Measurements from ENCODE around the gene NTNG1. TPM values are rescaled to one million over a fixed set of nuclear protein-coding genes. Genes with fewer than 3 reads are reported as not detected.

NTNG1 gene
- total and polyA plus RNA-seq, 2 of the 8 experiments (the other 6 are each of a cell fraction or from before 2014, with no cell fraction given): 1.2 to 4.1 TPM

- Histone ChIP-seq H2AFZ (ENCODE audit: low read length) (no peak overlapping the region), H4K91ac (replicated peaks; ENCODE audit: insufficient read length, low read length) (no peak overlapping the region), H2BK5ac (ENCODE audit: low read depth, low read length) (no peak overlapping the region), H2BK15ac (ENCODE audit: low read length) (no peak overlapping the region), H3K79me1 (ENCODE audit: low read depth, low read length) (no peaks in the 10 kb centered on the region), H3K4me1 (replicated peaks in 1 of 4; ENCODE audit: control insufficient read depth in 3 of 4, insufficient read depth in 4 of 4, low read length in 3 of 4) (peaks cover 0 to 2% (median 1%) of the 10 kb centered on the region in 4 experiments; a peak in 1 of 7 replicates), H2BK12ac (ENCODE audit: low read depth, low read length) (no peak overlapping the region), H3K27me3 (replicated peaks in 1 of 4; ENCODE audit: control insufficient read depth in 3 of 4, extremely low read depth in 1 of 4, insufficient read depth in 3 of 4, low read length in 3 of 4) (no peaks in the 10 kb centered on the region), H3K36me3 (ENCODE audit: control insufficient read depth in 2 of 4, insufficient read depth in 4 of 4, low read length in 3 of 4) (no peaks in the 10 kb centered on the region), H3K4me2 (ENCODE audit: insufficient read depth in 1 of 2, low read depth in 2 of 2, low read length in 2 of 2) (no peak overlapping the region), H4K5ac (ENCODE audit: insufficient read length, low read depth, low read length) (no peak overlapping the region), H2BK20ac (ENCODE audit: low read length) (no peak overlapping the region), H3K79me2 (ENCODE audit: control insufficient read depth in 1 of 2, insufficient read depth in 2 of 2, low read length in 2 of 2) (no peaks in the 10 kb centered on the region), H4K8ac (ENCODE audit: extremely low read depth, insufficient read depth, low read length) (no peak overlapping the region), H3K23me2 (ENCODE audit: low read depth, low read length) (no peaks in the 10 kb centered on the region), H3K14ac (ENCODE audit: insufficient read length) (no peak overlapping the region), H3K23ac (ENCODE audit: insufficient read length) (no peak overlapping the region), H3K4me3 (ENCODE audit: extremely low read depth in 1 of 4, insufficient read depth in 2 of 4, low read depth in 3 of 4, low read length in 4 of 4) (no peak overlapping the region), H3K56ac (replicated peaks; ENCODE audit: insufficient read length, low read depth, low read length) (no peak overlapping the region), H3K4ac (replicated peaks; ENCODE audit: insufficient read length, low read depth, low read length) (no peak overlapping the region), H3K18ac (ENCODE audit: extremely low read depth, low read length) (no peak overlapping the region), H2AK5ac (ENCODE audit: low read depth, low read length) (no peak overlapping the region), H3K27ac (ENCODE audit: low read depth, low read length) (no peak overlapping the region), H3K9ac (replicated peaks in 1 of 4; ENCODE audit: extremely low read depth in 1 of 4, low read depth in 3 of 4, low read length in 3 of 4) (no peak overlapping the region), H4K20me1 (replicated peaks in 1 of 2; ENCODE audit: control insufficient read depth in 1 of 2, insufficient read depth in 2 of 2, low read length in 2 of 2) (no peaks in the 10 kb centered on the region), H3K9me3 (ENCODE audit: insufficient read depth in 2 of 2, low read depth in 1 of 2, low read length in 1 of 2) (no peaks in the 10 kb centered on the region), H2BK120ac (replicated peaks; ENCODE audit: low read depth, low read length) (no peak overlapping the region)
- WGBS, 2 experiments (ENCODE audit: extremely low coverage in 1 of 2, insufficient coverage in 1 of 2, insufficient read length in 1 of 2, insufficient replicate concordance in 2 of 2, low coverage in 1 of 2, low lambda C conversion rate in 2 of 2, missing lambda C conversion rate in 1 of 2): 62% methylated on average over 2 of the region's 2 CpGs; no CpG with 5 or more reads in 1 of the 2 experiments
- POLR2A ChIA-PET (ENCODE audit: partially characterized antibody): no interaction called here
- FAIRE-seq (no peak), DNase-seq (ENCODE audit: low read depth in 1 of 2, low spot score in 2 of 2) (no peak)
- CTCF ChIA-PET (ENCODE audit: partially characterized antibody): interaction anchor here (0.8 to 3.9 kb wide), 4 partner anchors 13 to 85 kb away, joined by 3 to 16 read pairs (median 3); no protein-coding TSS in a partner anchor
- TF ChIP-seq CHD1 (IDR thresholded peaks at IDR 0.05; ENCODE audit: low read depth, low read length) (no peak), KDM4A (IDR thresholded peaks at IDR 0.05; ENCODE audit: low read depth, low read length, severe bottlenecking) (no peak), CTBP2 (IDR thresholded peaks at IDR 0.05; ENCODE audit: borderline replicate concordance, insufficient read depth, insufficient read length, low read length) (no peak), HDAC6 (IDR thresholded peaks at IDR 0.05; ENCODE audit: low read depth, low read length) (no peak), ZNF274 (IDR thresholded peaks at IDR 0.05; ENCODE audit: borderline replicate concordance, extremely low read depth, low read length) (no peak), TAF1 (IDR thresholded peaks at IDR 0.05; ENCODE audit: low read depth, low read length) (no peak), EP300 (IDR thresholded peaks at IDR 0.05; ENCODE audit: borderline replicate concordance in 1 of 2, low read depth in 2 of 2, low read length in 2 of 2) (no peak), NANOG (IDR thresholded peaks at IDR 0.05; ENCODE audit: insufficient read depth, low read depth, low read length, poor library complexity, severe bottlenecking) (no peak), CTCF (IDR thresholded peaks at IDR 0.05; ENCODE audit: control extremely low read depth in 1 of 3, insufficient read depth in 1 of 3, low read depth in 1 of 3, low read length in 3 of 3) (no peak), BACH1 (IDR thresholded peaks at IDR 0.05; ENCODE audit: low read length) (no peak), KDM5A (IDR thresholded peaks at IDR 0.05; ENCODE audit: low read length) (no peak)
Measured at GRCh38 chr1:107443860-107444259, 303.0 kb downstream of the NTNG1 start.
